ENCODE results near the gene LTBP1. TPM values are rescaled to one million over a fixed set of nuclear protein-coding genes. Genes with fewer than 3 reads are reported as not detected.
A peak's percentile ranks its signal among the peaks of the same experiment; 100 is the strongest.

Gene LTBP1
- total RNA-seq, 2 donors from 2014 or later = 2.2 to 33.8 TPM

- no peak for ATAC-seq
Measured at GRCh38 chr2:33250417-33251029, 303.8 kb downstream of the LTBP1 start.

GRCh38 chr2:33256162-33256755, 309.5 kb downstream of the LTBP1 start:
- no peaks in the 10 kb centered on the region for H3K9me3 ChIP-seq (ENCODE audit: control insufficient read depth, low read length, poor library complexity, severe bottlenecking)
- DNase-seq = no peak
- no peak overlapping the region for H3K27ac Mint-ChIP-seq
- ATAC-seq = no peak
- H3K36me3 Mint-ChIP-seq (ENCODE audit: low read depth) = peaks cover 4% of the 10 kb centered on the region
- no peak overlapping the region for H3K4me3 Mint-ChIP-seq
- H3K4me1 Mint-ChIP-seq = no peaks in the 10 kb centered on the region
- peaks cover 13% of the 10 kb centered on the region for H3K27me3 Mint-ChIP-seq

More at GRCh38 chr2:33250417-33251029, 303.8 kb downstream of the LTBP1 start:
- Mint-ChIP-seq H3K4me3 (no peak overlapping the region), H3K27ac (no peak overlapping the region), H3K4me1 (peaks cover 2% of the 10 kb centered on the region), H3K36me3 (ENCODE audit: low read depth) (no peaks in the 10 kb centered on the region), H3K27me3 (peaks cover 6% of the 10 kb centered on the region)
- DNase-seq = no peak
- no peaks in the 10 kb centered on the region for H3K9me3 ChIP-seq (ENCODE audit: control insufficient read depth, low read length, poor library complexity, severe bottlenecking)

- Mint-ChIP-seq H3K27me3 (peaks cover 23% of the 10 kb centered on the region), H3K27ac (no peak overlapping the region), H3K4me1 (no peaks in the 10 kb centered on the region), H3K4me3 (no peak overlapping the region), H3K36me3 (ENCODE audit: low read depth) (peaks cover 7% of the 10 kb centered on the region)
- ATAC-seq (no peak), DNase-seq (no peak)
- no peaks in the 10 kb centered on the region for H3K9me3 ChIP-seq (ENCODE audit: control insufficient read depth, low read length, poor library complexity, severe bottlenecking)
Measured at GRCh38 chr2:33258387-33258786, 311.6 kb downstream of the LTBP1 start.

- Mint-ChIP-seq H3K27me3 (peaks cover 24% of the 10 kb centered on the region), H3K4me1 (no peaks in the 10 kb centered on the region), H3K36me3 (ENCODE audit: low read depth) (peaks cover 7% of the 10 kb centered on the region), H3K27ac (no peak overlapping the region), H3K4me3 (no peak overlapping the region)
- no peaks in the 10 kb centered on the region for H3K9me3 ChIP-seq (ENCODE audit: control insufficient read depth, low read length, poor library complexity, severe bottlenecking)
- no peak for DNase-seq
- ATAC-seq = no peak
Measured at GRCh38 chr2:33262097-33262496, 315.3 kb downstream of the LTBP1 start.

- Mint-ChIP-seq H3K4me3 (no peak overlapping the region), H3K27ac (no peak overlapping the region), H3K27me3 (peaks cover 27% of the 10 kb centered on the region), H3K4me1 (no peaks in the 10 kb centered on the region), H3K36me3 (ENCODE audit: low read depth) (peaks cover 9% of the 10 kb centered on the region)
- H3K9me3 ChIP-seq (ENCODE audit: control insufficient read depth, low read length, poor library complexity, severe bottlenecking) = no peaks in the 10 kb centered on the region
- ATAC-seq = no peak
- DNase-seq = no peak
Measured at GRCh38 chr2:33264766-33265165, 318.0 kb downstream of the LTBP1 start.

GRCh38 chr2:33265584-33266338, 319.0 kb downstream of the LTBP1 start:
- no peaks in the 10 kb centered on the region for H3K9me3 ChIP-seq (ENCODE audit: control insufficient read depth, low read length, poor library complexity, severe bottlenecking)
- ATAC-seq = peak; percentile 40
- no peak overlapping the region for H3K4me3 Mint-ChIP-seq
- no peak overlapping the region for H3K27ac Mint-ChIP-seq
- peaks cover 9% of the 10 kb centered on the region for H3K36me3 Mint-ChIP-seq (ENCODE audit: low read depth)
- no peaks in the 10 kb centered on the region for H3K4me1 Mint-ChIP-seq
- H3K27me3 Mint-ChIP-seq = peaks cover 25% of the 10 kb centered on the region
- DNase-seq = no peak

GRCh38 chr2:33266467-33266866, 319.7 kb downstream of the LTBP1 start:
- H3K9me3 ChIP-seq (ENCODE audit: control insufficient read depth, low read length, poor library complexity, severe bottlenecking) = no peaks in the 10 kb centered on the region
- Mint-ChIP-seq H3K4me1 (no peaks in the 10 kb centered on the region), H3K36me3 (ENCODE audit: low read depth) (peaks cover 4% of the 10 kb centered on the region), H3K4me3 (no peak overlapping the region), H3K27ac (no peak overlapping the region), H3K27me3 (peaks cover 18% of the 10 kb centered on the region)
- DNase-seq (no peak), ATAC-seq (no peak)

GRCh38 chr2:33267043-33267442, 320.3 kb downstream of the LTBP1 start:
- H3K4me3 Mint-ChIP-seq = no peak overlapping the region
- H3K4me1 Mint-ChIP-seq = no peaks in the 10 kb centered on the region
- peaks cover 2% of the 10 kb centered on the region for H3K36me3 Mint-ChIP-seq (ENCODE audit: low read depth)
- ATAC-seq (no peak), DNase-seq (no peak)
- H3K27ac Mint-ChIP-seq = no peak overlapping the region
- no peaks in the 10 kb centered on the region for H3K9me3 ChIP-seq (ENCODE audit: control insufficient read depth, low read length, poor library complexity, severe bottlenecking)
- peaks cover 14% of the 10 kb centered on the region for H3K27me3 Mint-ChIP-seq

GRCh38 chr2:33267756-33268155, 321.0 kb downstream of the LTBP1 start:
- Mint-ChIP-seq H3K4me3 (no peak overlapping the region), H3K36me3 (ENCODE audit: low read depth) (peaks cover 2% of the 10 kb centered on the region), H3K4me1 (peaks cover 4% of the 10 kb centered on the region), H3K27ac (no peak overlapping the region), H3K27me3 (peaks cover 14% of the 10 kb centered on the region)
- H3K9me3 ChIP-seq (ENCODE audit: control insufficient read depth, low read length, poor library complexity, severe bottlenecking) = no peaks in the 10 kb centered on the region
- DNase-seq (no peak), ATAC-seq (no peak)

GRCh38 chr2:33268246-33268831, 321.6 kb downstream of the LTBP1 start:
- Mint-ChIP-seq H3K4me1 (peaks cover 8% of the 10 kb centered on the region), H3K27me3 (peaks cover 10% of the 10 kb centered on the region), H3K36me3 (ENCODE audit: low read depth) (peaks cover 2% of the 10 kb centered on the region), H3K4me3 (no peak overlapping the region), H3K27ac (no peak overlapping the region)
- no peaks in the 10 kb centered on the region for H3K9me3 ChIP-seq (ENCODE audit: control insufficient read depth, low read length, poor library complexity, severe bottlenecking)
- no peak for DNase-seq
- no peak for ATAC-seq

- peaks cover 11% of the 10 kb centered on the region for H3K4me1 Mint-ChIP-seq
- peaks cover 9% of the 10 kb centered on the region for H3K27me3 Mint-ChIP-seq
- DNase-seq (no peak), ATAC-seq (peak; percentile 75)
- peak overlapping the region; percentile 16 for H3K27ac Mint-ChIP-seq
- peak overlapping the region; percentile 53 for H3K4me3 Mint-ChIP-seq
- peaks cover 2% of the 10 kb centered on the region for H3K36me3 Mint-ChIP-seq (ENCODE audit: low read depth)
- H3K9me3 ChIP-seq (ENCODE audit: control insufficient read depth, low read length, poor library complexity, severe bottlenecking) = no peaks in the 10 kb centered on the region
Measured at GRCh38 chr2:33272001-33272400, 325.2 kb downstream of the LTBP1 start.

- peaks cover 9% of the 10 kb centered on the region for H3K27me3 Mint-ChIP-seq
- ATAC-seq (no peak), DNase-seq (no peak)
- H3K27ac Mint-ChIP-seq = peak overlapping the region; percentile 16
- no peak overlapping the region for H3K4me3 Mint-ChIP-seq
- no peaks in the 10 kb centered on the region for H3K9me3 ChIP-seq (ENCODE audit: control insufficient read depth, low read length, poor library complexity, severe bottlenecking)
- H3K4me1 Mint-ChIP-seq = peaks cover 11% of the 10 kb centered on the region
- peaks cover 2% of the 10 kb centered on the region for H3K36me3 Mint-ChIP-seq (ENCODE audit: low read depth)
Measured at GRCh38 chr2:33273479-33273878, 326.7 kb downstream of the LTBP1 start.

GRCh38 chr2:33274524-33274923, 327.8 kb downstream of the LTBP1 start:
- H3K9me3 ChIP-seq (ENCODE audit: control insufficient read depth, low read length, poor library complexity, severe bottlenecking) = no peaks in the 10 kb centered on the region
- peaks cover 2% of the 10 kb centered on the region for H3K36me3 Mint-ChIP-seq (ENCODE audit: low read depth)
- H3K27ac Mint-ChIP-seq = no peak overlapping the region
- peaks cover 2% of the 10 kb centered on the region for H3K27me3 Mint-ChIP-seq
- H3K4me3 Mint-ChIP-seq = no peak overlapping the region
- ATAC-seq (no peak), DNase-seq (no peak)
- H3K4me1 Mint-ChIP-seq = peaks cover 11% of the 10 kb centered on the region
